ENCODE measurements around the gene ZNF649. TPM values are rescaled to one million over a fixed set of nuclear protein-coding genes. Genes with fewer than 3 reads are reported as not detected.

The ZNF649 gene
- total RNA-seq, 2 experiments from 2014 or later: 10.9 to 11.2 TPM

- peaks cover 58% of the 10 kb centered on the region for H3K9me3 Mint-ChIP-seq (ENCODE audit: insufficient read depth)
- H3K27ac Mint-ChIP-seq: no peak overlapping the region
- no peaks in the 10 kb centered on the region for H3K4me1 Mint-ChIP-seq (ENCODE audit: low read depth)
- POLR2A ChIA-PET: no interaction called here
- CTCF ChIA-PET: no interaction called here
- no peaks in the 10 kb centered on the region for H3K27me3 Mint-ChIP-seq (ENCODE audit: low read depth)
- ATAC-seq: no peak
- peaks cover 63% of the 10 kb centered on the region for H3K36me3 Mint-ChIP-seq (ENCODE audit: low read depth)
- no peak for DNase-seq
- no peak overlapping the region for H3K4me3 Mint-ChIP-seq
These were observed 22.3 kb downstream of the ZNF649 start for GRCh38 chr19:51882518-51882917.

- no peak overlapping the region for H3K27ac Mint-ChIP-seq
- CTCF ChIA-PET: no interaction called here
These were observed 31.7 kb downstream of the ZNF649 start for GRCh38 chr19:51873097-51873496.

GRCh38 chr19:51861870-51862622 lies 42.8 kb downstream of the ZNF649 start:
- no peak for ATAC-seq
- Mint-ChIP-seq H3K36me3 (ENCODE audit: low read depth) (peaks cover 27% of the 10 kb centered on the region), H3K9me3 (ENCODE audit: insufficient read depth) (peaks cover 87% of the 10 kb centered on the region)

More at GRCh38 chr19:51873097-51873496, 31.7 kb downstream of the ZNF649 start:
- peaks cover 81% of the 10 kb centered on the region for H3K9me3 Mint-ChIP-seq (ENCODE audit: insufficient read depth)
- H3K27me3 Mint-ChIP-seq (ENCODE audit: low read depth): no peaks in the 10 kb centered on the region
- H3K4me1 Mint-ChIP-seq (ENCODE audit: low read depth): no peaks in the 10 kb centered on the region
- H3K36me3 Mint-ChIP-seq (ENCODE audit: low read depth): peaks cover 71% of the 10 kb centered on the region
- ATAC-seq (no peak), DNase-seq (no peak)
- H3K4me3 Mint-ChIP-seq: no peak overlapping the region
- POLR2A ChIA-PET: no interaction called here

More at GRCh38 chr19:51861870-51862622, 42.8 kb downstream of the ZNF649 start:
- ChIA-PET CTCF (no interaction called here), POLR2A (no interaction called here)
- Mint-ChIP-seq H3K4me1 (ENCODE audit: low read depth) (no peaks in the 10 kb centered on the region), H3K27ac (no peak overlapping the region), H3K4me3 (no peak overlapping the region), H3K27me3 (ENCODE audit: low read depth) (no peaks in the 10 kb centered on the region)
- DNase-seq: no peak

Other genes with a start within 250 kb of the ZNF649 start
- 1 to 10 TPM; 1.2 to 2.2 TPM for gene SPACA6, start 211.7 kb downstream of the ZNF649 start, total RNA-seq
- not detected for gene HAS1, start 181.0 kb downstream of the ZNF649 start, total RNA-seq
- not detected for gene FPR1, start 153.1 kb downstream of the ZNF649 start, total RNA-seq
- gene FPR2, start 143.8 kb downstream of the ZNF649 start, total RNA-seq: not detected
- not detected for gene FPR3, start 109.9 kb downstream of the ZNF649 start, total RNA-seq
- gene ZNF577, start 17.1 kb downstream of the ZNF649 start, total RNA-seq: 1 to 10 TPM; 6.0 to 7.6 TPM
- 1 to 10 TPM; 6.3 to 8.2 TPM for gene ZNF613, start 22.5 kb upstream of the ZNF649 start, total RNA-seq
- gene ZNF350, start 81.8 kb upstream of the ZNF649 start, total RNA-seq: 10 to 100 TPM; 11.8 to 13.7 TPM
- 1 to 10 TPM; 7.8 to 8.6 TPM for gene ZNF615, start 103.2 kb upstream of the ZNF649 start, total RNA-seq
- gene ZNF614, start 123.4 kb upstream of the ZNF649 start, total RNA-seq: 10 to 100 TPM in 1 of 2 experiments, 1 to 10 TPM in 1; 9.8 to 11.7 TPM
- 10 to 100 TPM; 15.6 to 16.0 TPM for gene ZNF432, start 143.8 kb upstream of the ZNF649 start, total RNA-seq
- gene ZNF841, start 190.7 kb upstream of the ZNF649 start, total RNA-seq: 10 to 100 TPM; 26.2 to 28.0 TPM
- 1 to 10 TPM; 6.2 to 8.4 TPM for gene ZNF616, start 234.9 kb upstream of the ZNF649 start, total RNA-seq

All from activated CD8-positive, alpha-beta T cell treated with anti-CD3 and anti-CD28 coated beads, Interleukin-2, amount 10 ng/mL, durations not matched to agents 7 days and 5 days (primary cell).